SIG-M5 treated with dmso at 0.1 percent for 504 hours (cell line): ENCODE data around the gene EEF2KMT.

Experiments
- DNase-seq: peaks from one replicate; lab custom pipeline; 2025; ENCODE audit not compliant: unreplicated experiment; lab: John Stamatoyannopoulos, UW

EEF2KMT gene

DNA sequence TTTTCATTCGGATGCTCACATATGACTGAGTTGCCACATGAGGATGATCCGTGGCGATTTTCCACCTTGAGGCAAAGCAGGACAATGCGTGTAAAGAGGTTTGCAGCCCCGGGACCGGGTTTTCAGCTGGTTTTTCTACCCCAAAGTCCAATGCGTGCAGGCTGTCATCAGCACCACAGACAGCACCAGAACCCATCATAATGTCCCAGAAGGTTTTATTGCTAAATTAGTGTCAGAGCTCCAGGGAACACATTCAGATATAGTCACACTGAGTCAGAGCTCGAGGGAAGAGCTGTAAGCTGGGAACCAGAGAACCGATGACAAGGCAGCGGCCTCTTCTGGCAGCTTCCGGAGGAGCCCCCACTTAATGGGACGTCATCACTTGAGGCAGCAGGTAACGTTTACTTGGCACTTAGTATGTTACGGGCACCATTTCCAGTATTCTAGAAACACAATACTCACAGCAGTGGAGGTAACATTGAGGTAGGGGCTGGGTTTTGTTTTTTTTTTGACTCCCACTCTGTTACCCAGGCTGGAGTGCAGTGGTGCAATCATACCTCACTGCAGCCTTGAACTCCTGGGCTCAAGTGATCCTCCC, 54.9 kb downstream of the EEF2KMT start:
- no peak for DNase-seq

DNA sequence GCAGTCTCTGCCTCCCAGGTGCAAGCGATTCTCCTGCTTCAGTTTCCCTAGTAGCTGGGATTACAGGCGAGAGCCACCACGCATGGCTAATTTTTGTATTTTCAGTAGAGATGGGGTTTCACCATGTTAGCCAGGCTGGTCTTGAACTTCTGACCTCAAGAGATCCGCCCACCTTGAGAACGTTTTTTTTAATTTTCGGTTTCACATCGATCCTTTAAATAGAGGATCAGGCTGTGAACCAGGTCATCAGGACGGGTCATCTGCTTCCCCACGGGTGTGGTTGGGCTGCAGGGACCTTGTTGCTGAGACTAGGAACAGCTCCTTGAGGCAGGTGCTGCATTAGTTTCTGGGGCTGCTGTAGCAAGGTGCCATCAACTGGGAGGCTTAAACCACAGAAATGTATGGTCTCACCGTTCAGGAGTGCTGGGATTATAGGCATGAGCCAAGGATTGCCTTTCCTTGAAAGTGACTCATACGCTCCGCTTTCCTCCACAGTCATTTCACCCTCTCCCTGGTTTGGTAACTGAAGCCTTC, 55.9 kb downstream of the EEF2KMT start:
- no peak for DNase-seq

DNA sequence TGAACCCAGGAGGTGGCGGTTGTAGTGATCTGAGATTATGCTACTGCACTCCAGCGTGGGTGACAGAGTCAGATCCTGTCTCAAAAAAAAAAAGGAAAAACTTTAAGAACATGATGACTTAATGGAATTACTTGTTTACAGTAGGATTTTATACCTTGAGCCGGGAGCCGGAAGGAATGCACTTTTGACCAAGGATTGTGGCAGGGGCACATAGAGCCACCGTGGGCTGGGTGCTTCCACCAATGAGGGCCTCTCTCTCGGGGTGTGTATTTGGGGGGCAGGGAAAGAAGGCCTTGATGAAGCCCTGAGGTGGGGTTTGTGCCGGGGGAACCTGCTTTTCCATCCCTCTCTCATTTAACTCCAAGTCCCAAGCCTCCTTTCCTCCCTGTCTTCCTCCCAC, 57.1 kb downstream of the EEF2KMT start:
- DNase-seq, result no peak

DNA sequence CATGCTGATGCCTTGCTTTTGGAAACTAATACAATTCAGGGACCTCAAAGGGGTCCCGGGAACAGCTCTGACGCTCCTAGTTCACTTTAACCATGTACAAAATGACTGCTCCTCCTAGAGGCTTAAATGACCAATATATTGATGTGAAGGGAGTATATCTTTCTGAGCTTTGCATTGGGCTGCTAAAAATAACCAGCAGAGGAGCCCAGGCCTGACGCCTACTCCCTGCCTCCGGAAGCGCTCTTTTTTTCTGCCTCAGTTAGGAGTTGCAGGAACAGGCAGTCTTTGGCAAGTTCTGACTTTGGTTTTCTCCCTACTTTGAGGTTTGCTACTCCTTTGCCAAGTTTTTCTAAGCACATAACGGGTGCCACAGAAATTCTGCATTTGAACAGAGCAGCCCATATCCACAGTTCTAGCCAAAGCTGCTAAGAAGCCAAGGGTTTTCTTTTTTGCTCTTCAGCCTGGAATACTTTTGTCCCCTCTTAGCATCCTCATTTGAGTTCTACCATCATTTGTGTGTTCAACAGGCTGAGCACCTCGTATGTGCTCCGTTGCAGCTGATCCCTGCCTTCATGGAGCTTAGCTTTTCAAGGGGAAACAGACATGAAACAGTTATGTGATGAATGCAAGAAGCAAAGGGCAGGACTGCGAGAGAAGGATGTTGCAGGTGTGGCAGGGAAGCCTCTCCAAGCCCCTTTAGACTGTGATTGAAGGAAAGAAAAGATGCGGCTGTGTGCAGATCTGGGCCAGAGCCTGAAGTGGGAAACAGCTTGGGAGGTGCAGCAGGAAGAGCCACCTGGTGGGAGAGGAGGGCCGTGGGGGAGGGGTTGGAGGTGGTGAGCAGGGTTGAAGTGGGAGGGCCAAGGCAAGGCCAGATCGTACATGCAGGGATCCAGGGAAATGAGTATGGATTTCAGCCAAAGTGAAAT, 61.1 kb downstream of the EEF2KMT start:
- DNase-seq, result no peak

DNA sequence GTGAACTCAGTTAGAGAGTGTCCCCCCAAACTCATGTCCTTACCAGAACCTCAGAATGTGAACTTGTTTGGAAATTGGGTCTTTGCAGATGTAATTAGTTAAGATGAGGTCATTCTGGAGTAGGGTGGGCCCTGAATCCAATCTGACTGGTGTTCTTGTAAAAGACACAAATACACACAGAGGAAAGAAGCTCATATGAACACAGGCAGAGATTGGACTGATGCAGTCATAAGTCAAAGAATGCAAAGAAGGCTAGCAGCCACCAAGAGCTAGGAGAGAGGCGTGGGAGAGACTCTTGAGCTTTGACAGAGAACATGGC, 61.7 kb downstream of the EEF2KMT start:
- DNase-seq, result no peak
